ENCODE results near the gene SOX6.

The SOX6 gene

DNA sequence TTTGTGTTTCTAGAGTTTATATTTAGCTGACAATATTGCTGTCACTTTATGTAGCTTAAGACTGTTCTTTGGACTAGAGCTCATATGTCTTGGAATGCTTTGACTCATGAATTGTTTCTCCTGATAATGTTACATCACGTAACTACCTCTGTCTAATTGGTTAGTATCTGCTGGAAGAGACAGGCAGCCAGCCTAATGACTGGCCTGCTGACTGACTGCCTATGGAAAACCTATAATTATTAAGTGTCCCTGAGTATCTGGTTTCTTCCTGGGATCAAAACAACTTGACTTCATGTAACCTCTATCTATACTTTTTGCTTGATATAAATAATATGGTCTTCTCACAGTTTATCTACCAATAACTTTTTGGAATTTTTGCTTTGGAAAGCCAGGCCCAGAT is 9.4 kb downstream of the SOX6 start:
- TF ChIP-seq, protein P1, sequence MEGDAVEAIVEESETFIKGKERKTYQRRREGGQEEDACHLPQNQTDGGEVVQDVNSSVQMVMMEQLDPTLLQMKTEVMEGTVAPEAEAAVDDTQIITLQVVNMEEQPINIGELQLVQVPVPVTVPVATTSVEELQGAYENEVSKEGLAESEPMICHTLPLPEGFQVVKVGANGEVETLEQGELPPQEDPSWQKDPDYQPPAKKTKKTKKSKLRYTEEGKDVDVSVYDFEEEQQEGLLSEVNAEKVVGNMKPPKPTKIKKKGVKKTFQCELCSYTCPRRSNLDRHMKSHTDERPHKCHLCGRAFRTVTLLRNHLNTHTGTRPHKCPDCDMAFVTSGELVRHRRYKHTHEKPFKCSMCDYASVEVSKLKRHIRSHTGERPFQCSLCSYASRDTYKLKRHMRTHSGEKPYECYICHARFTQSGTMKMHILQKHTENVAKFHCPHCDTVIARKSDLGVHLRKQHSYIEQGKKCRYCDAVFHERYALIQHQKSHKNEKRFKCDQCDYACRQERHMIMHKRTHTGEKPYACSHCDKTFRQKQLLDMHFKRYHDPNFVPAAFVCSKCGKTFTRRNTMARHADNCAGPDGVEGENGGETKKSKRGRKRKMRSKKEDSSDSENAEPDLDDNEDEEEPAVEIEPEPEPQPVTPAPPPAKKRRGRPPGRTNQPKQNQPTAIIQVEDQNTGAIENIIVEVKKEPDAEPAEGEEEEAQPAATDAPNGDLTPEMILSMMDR (IDR thresholded peaks at IDR 0.05; ENCODE audit: control extremely low read depth, extremely low read depth, low read depth, missing control alignments): no peak
- POLR2A ChIA-PET: no interaction called here
- DNase-seq (ENCODE audit: extremely low spot score): no peak
- CTCF ChIA-PET: interaction anchor here (1.1 to 1.5 kb wide), 2 partner anchors 9 to 19 kb away, joined by 3 to 4 read pairs; partner anchors contain the start of gene SOX6

DNA sequence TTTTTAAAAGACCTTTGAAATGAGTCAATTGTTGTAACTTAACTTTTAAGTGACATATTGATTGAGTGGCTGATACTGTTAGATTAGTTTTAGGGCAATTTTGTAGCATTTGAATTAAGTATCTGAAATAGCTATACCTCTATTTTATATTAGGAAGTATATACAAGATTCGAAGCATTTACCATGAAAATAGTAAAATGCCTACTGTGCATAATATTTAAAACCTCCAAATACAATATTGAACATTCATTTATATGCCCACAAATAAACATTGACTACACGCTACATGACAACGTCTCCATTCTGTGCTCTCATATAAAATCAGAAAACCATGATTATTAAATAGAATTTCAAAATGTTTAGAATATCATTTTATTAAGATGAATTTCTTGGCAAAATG is 14.5 kb downstream of the SOX6 start:
- no peak for DNase-seq (ENCODE audit: extremely low spot score)
- ChIA-PET CTCF (no interaction called here), POLR2A (no interaction called here)

DNA sequence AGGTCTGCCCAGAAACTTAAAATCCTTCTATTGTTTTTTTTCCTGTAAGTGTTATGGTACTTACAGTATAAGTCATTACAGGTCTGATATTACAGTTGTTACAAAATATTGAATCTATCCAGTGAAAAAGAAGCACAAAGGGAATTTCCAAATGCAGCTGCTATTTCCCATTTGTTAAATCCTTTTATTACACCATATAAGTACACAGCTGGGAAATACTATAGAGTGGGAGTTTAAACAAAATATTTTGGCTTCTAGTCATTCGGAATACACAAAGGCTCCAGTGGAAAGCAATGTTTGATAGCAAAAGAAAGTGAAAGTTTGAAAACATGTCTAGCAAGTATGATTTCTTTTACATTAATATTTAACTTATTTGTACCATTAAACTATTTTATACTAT is 18.0 kb downstream of the SOX6 start:
- no peak for DNase-seq (ENCODE audit: extremely low spot score)
- ChIA-PET POLR2A (no interaction called here), CTCF (no interaction called here)
- TF ChIP-seq, protein P1 (IDR thresholded peaks at IDR 0.05; ENCODE audit: control extremely low read depth, extremely low read depth, low read depth, missing control alignments): no peak

More for the DNA sequence above, 14.5 kb downstream of the SOX6 start:
- TF ChIP-seq, protein P1 (IDR thresholded peaks at IDR 0.05; ENCODE audit: control extremely low read depth, extremely low read depth, low read depth, missing control alignments): no peak

DNA sequence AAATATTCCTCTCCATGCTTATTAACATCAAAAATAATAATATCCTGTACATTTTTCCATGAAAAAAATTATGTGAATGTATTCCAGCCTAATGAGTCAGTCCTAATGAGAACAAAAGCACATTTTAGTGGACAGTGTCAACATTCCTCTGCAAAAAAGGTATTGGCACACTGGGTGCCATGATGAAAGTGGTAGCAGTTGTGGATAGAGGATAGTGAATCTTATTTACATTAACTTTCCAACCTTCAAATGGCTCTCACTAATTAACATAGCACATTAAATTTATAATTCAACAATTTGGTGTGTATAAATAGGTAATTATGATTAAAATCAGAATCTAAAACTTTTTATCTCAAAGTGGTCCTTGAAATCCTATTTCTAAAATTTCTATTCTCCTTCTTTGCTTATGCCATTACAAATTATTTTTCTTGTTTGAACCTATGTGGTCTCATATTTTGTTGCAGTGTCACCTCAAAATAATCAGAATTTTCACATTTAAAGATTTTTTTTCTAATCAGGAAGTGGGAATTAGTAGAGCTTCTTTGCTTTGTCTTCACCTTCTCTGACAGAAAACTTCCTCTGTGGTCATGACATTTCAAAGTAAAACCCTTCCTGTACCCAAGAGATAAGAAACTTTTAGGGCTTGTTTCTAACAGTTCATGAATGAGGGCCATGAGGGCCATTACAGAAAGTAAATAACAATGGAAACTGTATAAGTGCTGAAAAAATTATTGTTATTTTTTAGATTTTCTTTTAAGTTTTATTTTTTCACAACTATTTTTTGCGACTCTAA is 18.7 kb downstream of the SOX6 start:
- no peak for DNase-seq (ENCODE audit: extremely low spot score)
- ChIA-PET CTCF (no interaction called here), POLR2A (no interaction called here)
- TF ChIP-seq, protein P1 (IDR thresholded peaks at IDR 0.05; ENCODE audit: control extremely low read depth, extremely low read depth, low read depth, missing control alignments): no peak

DNA sequence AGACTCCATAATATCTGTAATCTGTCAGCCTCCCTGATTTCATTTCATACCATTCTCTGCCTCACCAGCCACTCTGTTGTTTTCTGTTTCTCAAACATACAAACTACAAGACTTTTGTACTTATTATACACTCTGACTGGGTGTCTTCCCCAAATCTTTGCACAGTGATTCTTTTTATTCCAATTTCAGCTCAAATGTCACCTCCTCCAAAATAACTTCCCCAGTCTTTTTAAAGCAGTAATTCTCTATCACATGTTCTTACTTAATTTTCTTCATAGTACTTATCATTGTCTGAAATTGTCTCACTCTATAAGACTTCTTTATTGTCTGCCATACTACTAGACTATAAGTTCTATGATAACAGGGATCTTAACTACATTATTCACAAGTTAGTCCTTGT is 19.6 kb downstream of the SOX6 start:
- CTCF ChIA-PET: no interaction called here

DNA sequence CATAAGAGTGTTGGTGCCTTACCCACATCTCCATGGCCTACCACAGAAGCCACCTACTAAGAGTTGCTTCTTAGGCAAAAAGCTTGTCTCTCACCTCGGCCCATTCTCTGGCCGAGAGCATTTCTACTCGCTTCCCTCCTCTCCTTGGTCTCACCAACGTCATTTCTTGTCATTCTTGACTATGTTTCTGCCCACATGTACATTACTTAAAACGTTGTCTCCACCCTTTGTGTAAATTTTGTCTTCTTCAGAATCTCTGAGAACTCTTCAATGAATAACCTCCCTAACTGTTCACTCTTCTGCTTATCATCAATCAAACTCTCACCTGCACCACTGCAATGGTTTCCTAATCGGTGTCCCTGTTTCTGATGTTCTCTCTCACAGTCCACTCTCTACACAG is 20.1 kb downstream of the SOX6 start:
- DNase-seq (ENCODE audit: extremely low spot score): no peak
- TF ChIP-seq, protein P1 (IDR thresholded peaks at IDR 0.05; ENCODE audit: control extremely low read depth, extremely low read depth, low read depth, missing control alignments): no peak
- POLR2A ChIA-PET: no interaction called here
- CTCF ChIA-PET: no interaction called here

More for the DNA sequence above, 19.6 kb downstream of the SOX6 start:
- POLR2A ChIA-PET: no interaction called here
- TF ChIP-seq, protein P1 (IDR thresholded peaks at IDR 0.05; ENCODE audit: control extremely low read depth, extremely low read depth, low read depth, missing control alignments): no peak
- no peak for DNase-seq (ENCODE audit: extremely low spot score)

All from GM10248 (cell line).